ENCODE results near the gene GDF7.
"Not testable (repeated sequence)": the region's sequence is repeated elsewhere in the genome, so short reads cannot be mapped to it uniquely, and the experiment has no call there.

The GDF7 gene

GRCh38 chr2:20697322-20697934 is 30.5 kb downstream of the GDF7 start:
- TF ChIP-seq CTCF (conservative IDR thresholded peaks at IDR 0.05): no peak
- no peak overlapping the region for H3K27ac ChIP-seq

- no peak overlapping the region for H3K27ac ChIP-seq
- no peak for TF ChIP-seq CTCF (conservative IDR thresholded peaks at IDR 0.05)
Measured at GRCh38 chr2:20698916-20699613, 32.1 kb downstream of the GDF7 start.

- TF ChIP-seq CTCF (conservative IDR thresholded peaks at IDR 0.05): no peak
- H3K27ac ChIP-seq: no peak overlapping the region
Measured at GRCh38 chr2:20702563-20702962, 35.6 kb downstream of the GDF7 start.

GRCh38 chr2:20704886-20705285 is 37.9 kb downstream of the GDF7 start:
- TF ChIP-seq CTCF (conservative IDR thresholded peaks at IDR 0.05): no peak
- no peak overlapping the region for H3K27ac ChIP-seq

- no peak overlapping the region for H3K27ac ChIP-seq
- TF ChIP-seq CTCF (conservative IDR thresholded peaks at IDR 0.05): no peak
Measured at GRCh38 chr2:20706217-20706616, 39.3 kb downstream of the GDF7 start.

- H3K27ac ChIP-seq: no peak overlapping the region
- no peak for TF ChIP-seq CTCF (conservative IDR thresholded peaks at IDR 0.05)
Measured at GRCh38 chr2:20706786-20707185, 39.8 kb downstream of the GDF7 start.

- no peak overlapping the region for H3K27ac ChIP-seq
- no peak for TF ChIP-seq CTCF (conservative IDR thresholded peaks at IDR 0.05)
Measured at GRCh38 chr2:20707601-20708000, 40.7 kb downstream of the GDF7 start.

GRCh38 chr2:20711641-20712040 is 44.7 kb downstream of the GDF7 start:
- not testable (repeated sequence) for H3K27ac ChIP-seq

GRCh38 chr2:20713585-20713984 is 46.6 kb downstream of the GDF7 start:
- H3K27ac ChIP-seq: not testable (repeated sequence)

GRCh38 chr2:20714412-20714811 is 47.5 kb downstream of the GDF7 start:
- H3K27ac ChIP-seq: not testable (repeated sequence)

GRCh38 chr2:20716164-20716563 is 49.2 kb downstream of the GDF7 start:
- H3K27ac ChIP-seq: not testable (repeated sequence)

All from VCaP (cell line).